AG04449 (cell line): Measurements from ENCODE around the gene ZNF14.

Source experiments
- CTCF ChIA-PET: fragments of 350-600 bp; formaldehyde crosslinking; extraction: SDS; loops from one replicate; lab custom pipeline; 2021; ENCODE audit warnings: antibody characterized with exemption; lab: Yijun Ruan, JAX
- POLR2A ChIA-PET: fragments of 400-600, 350-600 bp; formaldehyde crosslinking; extraction: SDS; loops from one replicate; lab custom pipeline; 2020; ENCODE audit warnings: antibody characterized with exemption, inconsistent platforms; lab: Yijun Ruan, JAX
- DNase-seq: peaks from one replicate; pipeline ENCODE4 v3.0.0-alpha.2; 2010; ENCODE audit warnings: low read depth, low spot score
- H3K4me3 ChIP-seq: 2 replicates; pipeline ENCODE4 v1.5.1; 2011; ENCODE audit warnings: low read depth, mild to moderate bottlenecking, control low read depth, low read length
- TF ChIP-seq, protein P1 (sequence below): IDR thresholded peaks from one replicate; pipeline ENCODE4 v1.5.1; 2011; ENCODE audit warnings: mild to moderate bottlenecking, moderate library complexity, low read length, control low read depth, inconsistent platforms; ENCODE audit not compliant: insufficient read depth; ENCODE audit errors: missing control alignments

The ZNF14 gene

DNA sequence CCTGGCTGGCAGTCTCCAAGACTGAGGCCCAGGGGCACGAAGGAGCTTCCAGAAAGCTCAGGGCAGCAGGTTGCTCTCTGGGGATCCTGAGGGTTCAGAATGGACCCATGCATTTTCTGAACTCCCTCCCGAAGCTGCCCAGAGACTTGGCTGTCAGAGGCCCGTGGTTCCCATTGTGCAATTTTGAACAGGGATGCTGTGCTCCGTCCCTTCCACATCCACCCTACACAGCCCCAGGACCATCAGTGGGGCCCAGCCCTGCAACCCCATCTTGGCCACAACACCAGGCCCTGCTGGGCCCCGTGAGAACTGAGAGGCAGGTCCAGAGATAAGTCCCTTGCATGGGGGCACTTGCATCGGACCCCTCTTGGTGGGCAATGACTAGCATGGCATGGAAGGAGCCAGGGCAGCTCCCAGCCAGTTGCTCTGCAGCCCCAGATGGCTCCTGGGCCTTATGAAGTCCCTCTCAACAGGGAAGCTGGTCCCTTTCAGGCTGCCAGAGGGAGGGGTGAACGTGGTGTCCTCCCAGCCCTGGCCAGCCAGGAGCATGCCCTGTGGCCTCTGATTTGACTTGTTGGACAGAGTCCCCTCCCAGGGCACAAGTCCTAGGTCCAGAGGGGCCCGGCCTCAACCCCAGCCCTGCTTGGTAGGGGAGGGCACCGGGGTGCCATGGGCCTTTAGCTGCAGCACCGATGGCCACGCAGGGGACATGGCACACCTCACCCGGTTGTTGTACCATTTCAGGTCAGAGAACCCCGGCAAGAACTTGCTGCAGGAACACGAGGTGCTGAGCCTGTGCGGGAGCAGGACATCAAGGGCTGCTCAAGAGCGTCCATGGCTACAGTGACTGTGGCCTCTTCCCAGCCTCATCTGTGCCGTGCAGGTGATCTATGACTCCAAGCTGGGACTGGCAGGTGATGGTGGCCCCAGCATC, 17.3 kb upstream of the ZNF14 start:
- TF ChIP-seq, protein P1, sequence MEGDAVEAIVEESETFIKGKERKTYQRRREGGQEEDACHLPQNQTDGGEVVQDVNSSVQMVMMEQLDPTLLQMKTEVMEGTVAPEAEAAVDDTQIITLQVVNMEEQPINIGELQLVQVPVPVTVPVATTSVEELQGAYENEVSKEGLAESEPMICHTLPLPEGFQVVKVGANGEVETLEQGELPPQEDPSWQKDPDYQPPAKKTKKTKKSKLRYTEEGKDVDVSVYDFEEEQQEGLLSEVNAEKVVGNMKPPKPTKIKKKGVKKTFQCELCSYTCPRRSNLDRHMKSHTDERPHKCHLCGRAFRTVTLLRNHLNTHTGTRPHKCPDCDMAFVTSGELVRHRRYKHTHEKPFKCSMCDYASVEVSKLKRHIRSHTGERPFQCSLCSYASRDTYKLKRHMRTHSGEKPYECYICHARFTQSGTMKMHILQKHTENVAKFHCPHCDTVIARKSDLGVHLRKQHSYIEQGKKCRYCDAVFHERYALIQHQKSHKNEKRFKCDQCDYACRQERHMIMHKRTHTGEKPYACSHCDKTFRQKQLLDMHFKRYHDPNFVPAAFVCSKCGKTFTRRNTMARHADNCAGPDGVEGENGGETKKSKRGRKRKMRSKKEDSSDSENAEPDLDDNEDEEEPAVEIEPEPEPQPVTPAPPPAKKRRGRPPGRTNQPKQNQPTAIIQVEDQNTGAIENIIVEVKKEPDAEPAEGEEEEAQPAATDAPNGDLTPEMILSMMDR = no peak
- no peak for DNase-seq
- ChIA-PET POLR2A (no interaction called here), CTCF (no interaction called here)
- no peak overlapping the region for H3K4me3 ChIP-seq

DNA sequence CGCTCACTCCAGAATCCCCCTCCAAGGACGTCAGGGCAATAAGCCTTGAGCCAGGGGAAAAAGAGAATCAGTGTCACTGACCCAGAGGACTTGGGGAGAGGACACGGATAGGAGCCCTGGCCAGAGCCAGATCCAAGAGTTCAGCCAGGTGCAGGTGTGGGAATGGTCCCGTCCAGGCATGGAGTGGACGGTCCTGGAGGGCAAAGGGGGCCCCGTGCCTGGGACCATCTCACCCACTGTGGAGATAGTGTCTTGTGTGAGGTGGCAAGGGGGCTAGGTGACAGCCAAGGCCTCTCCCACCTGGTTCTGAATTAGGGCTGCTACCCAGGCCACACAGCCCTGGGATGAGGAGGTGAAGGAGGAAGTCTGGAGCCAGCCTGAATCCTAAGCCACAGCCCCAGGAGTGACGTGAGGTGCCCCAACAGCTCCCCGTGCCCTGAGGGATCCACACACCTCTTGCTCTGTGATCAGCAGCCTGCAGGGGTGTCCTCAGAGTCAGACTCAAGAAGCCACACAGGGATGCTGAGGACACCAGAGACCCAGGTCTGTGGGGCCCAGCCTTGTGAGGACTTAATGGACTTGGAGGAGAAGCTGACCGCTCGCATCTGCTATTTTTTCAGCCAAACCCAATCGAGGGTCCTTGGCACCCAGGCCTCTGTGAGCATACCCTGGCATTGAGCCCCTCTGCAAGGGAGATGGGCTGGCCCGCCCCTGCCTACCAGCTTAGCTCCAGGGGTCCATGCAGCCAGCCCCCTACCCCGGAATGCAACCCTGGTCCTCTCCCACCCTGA, 16.4 kb upstream of the ZNF14 start:
- no peak for DNase-seq
- POLR2A ChIA-PET = no interaction called here

DNA sequence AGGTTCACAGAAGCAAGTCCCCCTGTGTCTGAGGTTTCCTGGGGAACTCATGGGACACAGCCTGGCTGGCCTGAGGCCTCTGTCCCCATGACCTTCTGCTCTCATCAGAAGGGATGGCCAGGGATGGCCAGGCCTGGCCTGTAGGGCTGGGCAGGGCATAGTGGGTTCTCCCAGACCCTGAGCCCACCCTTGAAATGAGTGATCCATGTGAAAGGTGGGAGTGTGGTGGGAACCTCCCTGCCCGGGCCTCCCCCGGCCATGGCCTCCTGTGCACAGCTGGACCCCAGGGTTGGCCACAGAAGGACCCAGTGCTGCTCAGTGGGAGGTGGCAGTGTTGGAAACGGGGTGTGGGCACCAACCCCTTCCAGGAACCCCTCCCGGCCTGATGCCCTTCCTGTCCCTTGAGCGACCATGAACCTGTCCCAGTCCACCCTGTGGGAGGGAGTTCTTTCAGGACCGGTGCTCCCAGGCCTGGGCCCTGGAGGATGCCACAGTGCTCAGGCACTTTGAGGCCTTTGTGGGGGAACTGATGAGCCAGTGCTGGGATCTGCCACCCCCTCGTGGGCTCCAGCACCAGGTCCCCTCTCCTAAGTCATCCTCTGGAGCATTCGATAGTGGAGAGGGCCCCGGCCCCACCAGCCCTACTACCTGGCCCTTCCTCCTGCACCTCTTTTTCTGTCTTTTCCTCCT, 15.5 kb upstream of the ZNF14 start:
- TF ChIP-seq, protein P1 = no peak
- CTCF ChIA-PET = interaction anchor here (0.6 kb wide), 1 partner anchor 272 kb away, joined by 3 read pairs; no protein-coding TSS in a partner anchor
- no peak for DNase-seq
- no peak overlapping the region for H3K4me3 ChIP-seq
- POLR2A ChIA-PET = no interaction called here

More for the DNA sequence above, 16.4 kb upstream of the ZNF14 start:
- CTCF ChIA-PET = interaction anchor here (0.6 kb wide), 1 partner anchor 271 kb away, joined by 3 read pairs; no protein-coding TSS in a partner anchor
- TF ChIP-seq, protein P1 = no peak
- H3K4me3 ChIP-seq = no peak overlapping the region

DNA sequence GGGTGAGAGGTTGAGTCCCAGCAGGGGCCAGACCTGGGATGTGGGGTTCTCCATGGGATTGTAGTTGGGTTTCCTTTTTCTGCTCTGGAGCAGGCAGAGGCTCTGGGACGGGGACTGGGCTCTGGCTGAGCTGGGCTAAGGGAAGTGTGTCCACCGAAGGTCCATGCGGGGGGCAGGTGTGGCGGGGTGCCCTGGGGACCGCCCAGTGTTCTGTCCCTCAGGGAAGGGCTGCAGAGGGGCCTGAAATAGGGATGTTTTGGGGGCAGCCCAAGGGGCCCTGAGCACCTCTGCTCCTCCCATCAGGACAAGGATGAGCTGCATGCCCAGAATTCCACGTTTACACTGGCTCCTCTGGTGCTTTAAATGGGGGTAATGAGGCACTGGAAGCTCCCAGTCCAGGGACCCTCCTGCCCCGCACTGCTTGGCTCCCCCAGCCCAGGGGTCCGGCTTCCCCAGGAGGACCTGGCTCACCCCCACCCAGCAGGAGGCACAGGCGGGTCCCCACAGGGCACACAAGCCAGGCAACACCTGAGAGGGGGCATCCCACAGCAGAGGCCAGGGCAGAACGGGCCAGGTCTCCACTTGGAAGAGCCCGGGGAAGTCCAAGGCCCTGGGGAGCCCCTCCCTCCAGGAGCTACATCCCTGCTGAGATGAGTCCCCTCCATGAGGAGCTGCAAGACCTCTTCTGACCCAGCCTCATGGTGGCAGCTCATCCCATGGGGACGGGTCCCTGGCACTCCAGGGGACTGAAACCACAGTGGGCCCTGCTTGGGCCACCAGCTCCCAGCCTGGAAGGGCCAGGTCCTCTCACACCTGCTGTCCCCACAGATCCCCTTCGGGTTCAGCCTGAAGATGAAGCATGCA, 14.7 kb upstream of the ZNF14 start:
- ChIA-PET POLR2A (no interaction called here), CTCF (no interaction called here)
- H3K4me3 ChIP-seq = no peak overlapping the region
- TF ChIP-seq, protein P1 = no peak
- no peak for DNase-seq

DNA sequence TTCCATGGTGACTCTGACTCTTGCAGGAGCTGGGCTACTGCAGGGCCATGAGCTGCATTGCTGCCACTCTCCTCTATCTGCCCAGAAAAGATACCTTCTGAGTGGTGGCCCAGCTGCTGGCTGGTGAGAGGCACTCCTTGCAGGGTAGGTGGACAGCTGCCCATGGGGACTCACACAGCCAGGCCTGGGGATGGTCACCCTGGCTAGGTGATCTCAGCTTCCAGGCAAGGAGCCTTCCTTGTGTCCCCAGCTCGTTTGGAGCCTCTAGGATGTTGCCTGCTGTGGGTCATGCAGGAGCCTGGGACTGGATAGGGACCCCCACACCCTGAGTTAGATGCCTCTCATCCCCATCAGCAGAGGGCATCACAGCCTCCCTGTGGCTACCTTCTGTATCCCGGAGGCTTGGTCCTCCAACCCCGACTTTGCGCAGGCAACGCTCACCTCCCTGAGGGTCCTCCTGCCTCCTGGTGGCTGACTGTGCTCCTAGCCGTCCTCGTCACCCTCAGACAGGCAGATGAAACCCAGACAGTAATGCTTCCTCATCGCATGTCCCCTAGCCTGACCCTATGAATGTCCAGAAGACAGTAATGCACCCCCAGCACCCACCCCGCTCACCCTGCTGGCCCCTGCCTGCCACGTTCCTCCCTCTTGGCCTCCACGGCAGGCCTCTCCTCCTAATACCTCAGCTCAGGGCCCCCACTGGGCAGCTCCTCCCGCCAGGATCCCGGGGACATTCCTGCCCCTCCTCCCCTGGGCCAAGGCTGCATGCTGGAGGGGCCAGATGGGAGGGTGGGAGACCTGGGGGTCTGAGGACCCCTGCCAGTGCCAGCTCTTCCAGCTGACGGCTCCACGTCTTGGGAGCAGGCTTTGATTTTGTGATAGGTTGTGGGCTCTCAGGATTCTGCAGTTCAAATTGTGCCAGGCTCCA, 13.6 kb upstream of the ZNF14 start:
- no peak for DNase-seq
- TF ChIP-seq, protein P1 = no peak
- H3K4me3 ChIP-seq = no peak overlapping the region
- ChIA-PET CTCF (no interaction called here), POLR2A (no interaction called here)
